Left cardiac atrium (tissue), 4 donors: ENCODE results near the gene PUM1. TPM values are rescaled to one million over a fixed set of nuclear protein-coding genes. Genes with fewer than 3 reads are reported as not detected.
"Not testable (repeated sequence)": the region's sequence is repeated elsewhere in the genome, so short reads cannot be mapped to it uniquely, and the experiment has no call there.

ENCODE experiments used
- ATAC-seq, 2 donors: fragments of 200-7000 bp; cut with Tn5 transposase; one replicate each; pipeline ENCODE4 v1.9.1; 2020; ENCODE audit warnings: mild to moderate bottlenecking in 2 of 2, moderate library complexity in 2 of 2
- DNase-seq: peaks from one replicate; pipeline ENCODE4 v3.0.0-alpha.2; 2020
- intact Hi-C, 2 donors: fragments of 100-400 bp; cut with DNase I; formaldehyde crosslinking; loops; one replicate each; pipeline versions ENCODE4 v1.14.1 to v1.15.1; 2022 to 2023
- long read RNA-seq: library from polyadenylated mRNA; unstranded; transcript quantifications from one replicate; pipeline ENCODE4 v2.0.0, GENCODE V29; 2021
- total RNA-seq, 2 donors: library from RNA; stranded (reverse); fragmentation: NEBNext Ultra II Directional; extraction: Animal tissue kit (Norgen Biotek cat#: 25700); gene quantifications; one replicate each; pipeline ENCODE4 v1.2.1, GENCODE V29; 2021
- donor health status: DM: no; HTN: yes; CAD: no.
- donor health status: DM: no; HTN: yes; CAD: no; lungs with severe emphysema.
- donor health status: DM: yes; HTN: yes; CAD: no.
- donor health status: Dilated cardiomyopathy.

Gene PUM1, protein sequence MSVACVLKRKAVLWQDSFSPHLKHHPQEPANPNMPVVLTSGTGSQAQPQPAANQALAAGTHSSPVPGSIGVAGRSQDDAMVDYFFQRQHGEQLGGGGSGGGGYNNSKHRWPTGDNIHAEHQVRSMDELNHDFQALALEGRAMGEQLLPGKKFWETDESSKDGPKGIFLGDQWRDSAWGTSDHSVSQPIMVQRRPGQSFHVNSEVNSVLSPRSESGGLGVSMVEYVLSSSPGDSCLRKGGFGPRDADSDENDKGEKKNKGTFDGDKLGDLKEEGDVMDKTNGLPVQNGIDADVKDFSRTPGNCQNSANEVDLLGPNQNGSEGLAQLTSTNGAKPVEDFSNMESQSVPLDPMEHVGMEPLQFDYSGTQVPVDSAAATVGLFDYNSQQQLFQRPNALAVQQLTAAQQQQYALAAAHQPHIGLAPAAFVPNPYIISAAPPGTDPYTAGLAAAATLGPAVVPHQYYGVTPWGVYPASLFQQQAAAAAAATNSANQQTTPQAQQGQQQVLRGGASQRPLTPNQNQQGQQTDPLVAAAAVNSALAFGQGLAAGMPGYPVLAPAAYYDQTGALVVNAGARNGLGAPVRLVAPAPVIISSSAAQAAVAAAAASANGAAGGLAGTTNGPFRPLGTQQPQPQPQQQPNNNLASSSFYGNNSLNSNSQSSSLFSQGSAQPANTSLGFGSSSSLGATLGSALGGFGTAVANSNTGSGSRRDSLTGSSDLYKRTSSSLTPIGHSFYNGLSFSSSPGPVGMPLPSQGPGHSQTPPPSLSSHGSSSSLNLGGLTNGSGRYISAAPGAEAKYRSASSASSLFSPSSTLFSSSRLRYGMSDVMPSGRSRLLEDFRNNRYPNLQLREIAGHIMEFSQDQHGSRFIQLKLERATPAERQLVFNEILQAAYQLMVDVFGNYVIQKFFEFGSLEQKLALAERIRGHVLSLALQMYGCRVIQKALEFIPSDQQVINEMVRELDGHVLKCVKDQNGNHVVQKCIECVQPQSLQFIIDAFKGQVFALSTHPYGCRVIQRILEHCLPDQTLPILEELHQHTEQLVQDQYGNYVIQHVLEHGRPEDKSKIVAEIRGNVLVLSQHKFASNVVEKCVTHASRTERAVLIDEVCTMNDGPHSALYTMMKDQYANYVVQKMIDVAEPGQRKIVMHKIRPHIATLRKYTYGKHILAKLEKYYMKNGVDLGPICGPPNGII
- total RNA-seq, result 10 to 100 TPM; 71.3 to 75.1 TPM
- long read RNA-seq, full-length matches to known transcripts, result 15 of 48 reads
- long read RNA-seq, partial matches to known transcripts, result 5 of 48 reads
- long read RNA-seq, other reads (novel, unspliced or antisense), result 28 of 48 reads

DNA sequence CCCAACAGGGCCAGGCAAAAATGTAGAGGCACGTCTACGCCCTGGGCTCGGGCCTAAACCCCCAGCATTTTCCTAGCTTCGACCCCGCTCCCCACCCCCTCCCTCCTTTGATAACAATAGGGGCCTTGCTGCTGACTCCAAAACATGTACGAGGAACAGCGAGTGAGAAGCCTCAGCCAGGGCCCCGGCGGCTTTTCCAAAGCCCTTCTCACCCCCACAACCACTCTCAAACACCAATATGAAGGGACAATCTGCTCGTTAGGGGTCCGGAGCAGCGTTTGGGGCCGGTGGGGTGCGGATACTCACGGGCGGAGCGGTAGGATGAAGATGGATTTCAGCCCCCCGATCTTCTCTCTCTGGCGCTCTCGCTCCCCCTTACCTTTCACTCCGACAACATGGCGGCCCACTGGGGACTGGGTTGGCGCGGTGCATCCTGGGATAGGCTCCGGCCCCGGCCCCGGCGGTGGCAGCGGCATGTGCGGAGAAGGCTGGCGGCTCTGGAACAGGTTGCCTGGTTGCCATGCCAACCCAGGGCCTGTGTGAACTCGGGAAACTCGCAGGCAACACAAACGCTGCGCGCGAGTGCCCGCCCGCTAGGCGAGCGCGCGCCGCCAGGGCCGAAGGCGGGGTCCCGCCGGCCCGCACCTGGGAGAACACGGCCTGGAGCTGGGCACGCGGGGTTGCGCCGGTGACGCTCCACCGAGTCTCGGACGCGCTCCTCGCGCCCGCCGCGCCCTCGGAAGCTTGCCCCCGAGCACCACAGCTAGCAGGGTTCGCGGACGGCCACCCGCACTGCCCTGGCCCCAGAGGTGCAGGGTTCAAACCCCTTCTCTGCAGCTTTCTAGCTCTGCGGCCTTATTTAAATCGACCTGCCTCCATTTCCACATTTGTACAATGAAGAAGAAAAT, at the start of gene PUM1:
Gene PUM1, minus strand, starts transcription at position 408 of the 908 bp plus-strand sequence. CDS start 6,151 bp downstream, outside the sequence.
- intact Hi-C loops, result loop anchor here in 1 of 2 donors (10.0 kb wide), 1 partner anchor 71 kb away; no protein-coding TSS in a partner anchor
- DNase-seq, result peak; percentile 99
- ATAC-seq, result peak; percentile 100

DNA sequence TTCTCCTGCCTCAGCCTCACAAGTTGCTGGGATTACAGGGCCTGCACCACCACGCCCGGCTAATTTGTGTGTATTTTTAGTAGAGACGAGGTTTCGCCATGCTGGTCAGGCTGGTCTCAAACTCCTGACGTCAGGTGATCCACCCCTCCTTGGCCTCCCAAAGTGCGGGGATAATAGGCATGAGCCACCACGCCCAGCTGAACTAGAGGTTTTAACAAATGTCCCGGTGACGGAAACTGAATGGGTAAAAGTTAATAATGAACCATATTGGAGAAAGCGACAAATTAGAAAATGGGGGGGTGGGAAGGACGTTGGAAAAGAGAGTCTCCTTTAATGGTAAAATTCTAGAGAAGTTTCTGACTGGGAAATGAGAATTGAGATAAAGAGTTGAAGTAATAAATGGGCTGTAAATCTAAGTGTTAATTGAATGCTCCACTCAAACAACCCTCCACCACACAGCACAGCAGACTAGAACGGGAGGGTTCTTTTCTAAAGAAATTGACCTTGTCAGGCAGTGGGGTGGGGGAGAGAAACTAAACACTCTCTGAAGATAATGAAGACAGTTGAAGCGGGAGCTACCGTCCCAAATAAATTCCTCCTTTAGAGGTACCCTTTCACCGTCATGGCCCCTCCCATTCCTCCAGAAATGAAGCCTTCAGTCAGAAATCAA, 46.9 kb upstream of the PUM1 start:
- intact Hi-C loops, result no loop called here
- DNase-seq (no peak), ATAC-seq (no peak)

DNA sequence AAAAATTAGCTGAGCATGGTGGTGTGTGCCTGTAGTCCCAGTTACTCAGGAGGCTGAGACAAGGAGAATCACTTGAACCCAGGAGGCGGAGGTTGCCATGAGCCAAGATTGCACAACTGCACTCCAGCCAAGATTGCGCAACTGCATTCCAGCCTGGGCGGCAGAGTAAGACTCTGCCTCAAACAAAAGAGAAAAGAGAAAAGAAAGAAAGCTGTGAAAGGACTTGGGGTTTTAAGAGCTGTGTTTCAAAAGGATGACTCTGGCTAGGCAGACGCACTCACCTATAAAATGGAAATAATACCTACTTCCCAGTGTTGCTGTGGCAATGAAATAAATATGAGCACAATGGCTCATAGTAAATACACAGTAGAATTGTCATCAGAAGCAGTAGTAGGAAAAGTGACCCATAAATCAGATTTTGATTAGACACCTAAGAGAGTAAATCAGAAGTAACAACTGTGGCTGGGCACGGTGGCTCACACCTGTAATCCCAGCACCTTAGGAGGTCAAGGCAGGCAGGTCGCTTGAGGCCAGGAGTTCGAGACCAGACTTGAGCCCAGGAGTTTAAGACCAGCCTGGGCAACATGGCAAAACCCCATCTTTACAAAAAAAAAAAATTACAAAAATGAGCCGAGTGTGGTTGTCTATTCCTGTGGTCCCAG, 45.9 kb upstream of the PUM1 start:
- intact Hi-C loops, result no loop called here
- DNase-seq (peak; percentile 57), ATAC-seq (peak in 1 of 2 donors; percentile 53)

DNA sequence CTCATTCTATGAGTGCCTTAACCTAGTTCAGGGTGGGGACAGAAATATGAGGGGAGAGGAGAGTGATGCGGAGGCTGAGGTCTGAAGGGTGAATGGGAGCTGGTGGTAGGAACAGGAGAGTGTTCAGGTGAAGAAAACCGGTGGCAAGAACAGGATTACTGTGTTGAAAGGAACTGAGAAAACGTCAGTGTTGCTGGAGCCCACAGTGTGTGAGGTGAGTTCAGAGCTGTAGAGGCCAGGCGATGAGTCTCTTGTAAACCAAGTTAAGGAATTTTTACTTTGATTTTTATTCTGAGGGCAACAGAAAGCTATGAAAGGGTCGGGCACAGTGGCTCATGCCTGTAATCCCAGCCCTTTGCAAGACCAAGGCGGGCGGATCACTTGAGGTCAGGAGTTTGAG, 45.3 kb upstream of the PUM1 start:
- ATAC-seq (no peak), DNase-seq (no peak)
- intact Hi-C loops, result no loop called here

DNA sequence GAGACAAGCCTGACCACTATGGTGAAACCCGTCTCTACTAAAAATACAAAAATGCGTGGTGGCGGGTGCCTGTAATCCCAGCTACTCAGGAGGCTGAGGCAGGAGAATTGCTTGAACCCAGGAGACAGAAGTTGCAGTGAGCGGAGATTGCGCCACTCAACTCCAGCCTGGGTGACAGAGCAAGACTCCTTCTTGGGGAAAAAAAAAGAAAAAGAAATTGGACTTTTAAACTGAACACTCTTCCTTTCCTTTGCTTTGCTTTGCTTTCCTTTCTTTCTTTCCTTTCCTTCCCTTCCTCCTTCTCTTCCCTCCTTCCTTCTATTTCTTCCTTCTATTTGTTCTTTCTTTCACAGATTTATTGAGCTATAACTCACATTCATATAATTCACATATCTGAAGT, 43.3 kb upstream of the PUM1 start:
- DNase-seq (no peak), ATAC-seq (no peak)
- intact Hi-C loops, result no loop called here

DNA sequence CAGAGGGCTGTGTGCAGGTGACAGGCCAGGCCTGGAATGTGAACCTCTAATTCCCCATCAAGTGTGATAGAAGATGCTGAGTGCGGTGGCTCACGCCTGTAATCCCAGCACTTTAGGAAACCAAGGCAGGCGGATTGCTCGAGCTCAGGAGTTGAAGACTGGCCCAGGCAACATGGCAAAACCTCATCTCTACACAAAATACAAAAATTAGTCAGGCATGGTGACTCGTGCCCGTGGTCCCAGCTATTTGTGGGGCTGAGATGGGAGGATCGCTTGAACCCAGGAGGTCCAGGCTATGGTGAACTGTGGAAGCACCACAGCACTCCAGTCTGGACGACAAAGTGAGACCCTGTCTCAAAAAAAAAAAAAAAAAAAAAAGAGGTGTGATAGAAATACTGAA, 40.1 kb upstream of the PUM1 start:
- DNase-seq (no peak), ATAC-seq (no peak)
- intact Hi-C loops, result no loop called here

DNA sequence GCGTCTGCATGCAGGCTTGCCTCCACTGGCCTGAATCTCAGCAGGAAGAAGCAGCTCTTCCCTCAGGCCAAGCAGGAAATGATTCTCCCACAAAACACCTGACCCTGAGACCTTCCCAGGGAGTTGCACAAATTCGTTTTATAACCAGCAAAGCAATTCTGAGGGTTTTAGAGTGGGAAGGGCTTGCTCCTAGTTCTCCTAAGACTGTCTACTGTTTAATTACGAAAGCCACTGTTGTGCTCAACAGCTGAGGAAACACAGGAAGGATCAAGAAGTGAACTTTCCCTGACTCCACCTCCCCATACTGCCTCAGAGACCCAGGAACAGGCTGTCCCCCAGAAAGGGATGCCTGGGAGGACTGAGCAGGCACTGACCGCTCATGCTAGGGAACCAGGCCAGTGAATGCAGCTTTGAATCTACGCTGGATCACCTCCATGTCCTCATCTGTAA, 37.0 kb upstream of the PUM1 start:
- ATAC-seq (peak in 1 of 2 donors; percentile 55), DNase-seq (no peak)
- intact Hi-C loops, result no loop called here

DNA sequence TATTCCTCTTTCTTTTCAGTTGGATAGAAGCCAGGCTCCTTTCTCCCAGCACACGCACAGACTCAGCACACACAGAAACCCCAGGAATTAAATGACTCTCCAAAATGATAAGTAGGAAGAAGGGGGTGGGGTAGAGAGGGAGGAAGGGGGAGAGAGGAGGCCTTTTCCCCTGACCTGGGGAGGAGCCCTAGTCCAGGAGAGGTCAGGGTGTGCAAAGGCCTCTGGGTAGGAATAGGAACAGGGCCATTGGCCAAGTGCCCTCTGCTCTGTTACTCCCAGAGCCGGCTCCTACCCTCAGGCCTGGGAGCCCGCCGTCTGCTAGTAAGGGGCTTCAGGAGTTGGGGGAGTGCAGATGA, 35.6 kb upstream of the PUM1 start:
- intact Hi-C loops, result no loop called here
- ATAC-seq, result peak; percentile 47 to 59
- DNase-seq, result no peak

DNA sequence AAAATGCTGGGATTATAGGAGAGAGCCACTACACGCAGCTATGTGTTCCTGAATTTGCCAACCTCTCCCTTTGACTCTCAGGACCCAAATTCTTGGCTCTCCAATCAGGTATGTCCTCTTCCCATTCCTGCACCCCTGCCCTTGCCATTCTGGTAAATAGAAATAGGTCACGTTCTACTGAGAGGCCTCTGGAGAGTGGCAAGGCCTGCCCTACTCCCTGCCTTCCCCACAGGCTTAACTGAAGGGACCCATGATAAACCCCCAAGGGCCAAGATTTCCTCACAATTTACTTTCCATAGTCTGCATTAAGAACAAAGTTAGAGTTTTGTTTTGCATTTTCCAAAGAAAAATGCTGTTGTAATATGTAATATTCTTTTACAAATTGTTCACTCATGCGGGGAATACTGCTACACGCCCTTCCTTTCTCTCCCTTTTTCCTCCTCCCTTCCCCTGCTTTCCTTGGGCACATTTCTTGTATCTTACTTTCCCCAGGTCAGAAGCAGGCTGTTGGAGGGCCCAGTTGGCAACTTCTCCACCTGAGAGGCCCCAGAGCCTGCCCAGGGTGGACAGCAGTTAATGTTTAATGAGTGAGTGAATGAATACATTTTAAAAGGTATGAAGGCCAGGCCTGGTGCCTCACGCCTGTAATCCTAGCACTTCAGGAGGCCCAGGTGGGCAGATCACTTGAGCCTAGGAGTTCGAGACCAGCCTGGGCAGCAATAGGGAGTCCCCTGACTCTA, 33.9 kb upstream of the PUM1 start:
- intact Hi-C loops, result no loop called here
- ATAC-seq (no peak), DNase-seq (no peak)

DNA sequence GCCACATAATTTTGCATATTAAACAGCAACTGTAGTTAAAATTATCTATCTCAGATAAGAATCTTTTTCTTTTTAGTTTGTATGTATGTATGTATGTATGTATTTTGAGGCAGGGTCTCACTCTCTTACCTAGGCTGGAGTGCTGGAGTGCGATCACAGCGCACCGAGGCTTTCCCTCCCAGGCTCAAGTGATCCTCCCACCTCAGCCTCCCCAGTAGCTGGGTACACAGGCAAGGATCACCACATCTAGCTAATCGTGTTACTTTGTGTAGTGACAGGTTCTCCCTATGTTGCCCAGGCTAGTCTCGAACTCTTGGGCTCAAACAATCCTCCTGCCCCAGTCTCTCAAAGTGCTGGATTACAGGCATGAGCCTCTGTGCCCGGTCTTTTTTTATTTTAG, 30.5 kb upstream of the PUM1 start:
- intact Hi-C loops, result no loop called here

DNA sequence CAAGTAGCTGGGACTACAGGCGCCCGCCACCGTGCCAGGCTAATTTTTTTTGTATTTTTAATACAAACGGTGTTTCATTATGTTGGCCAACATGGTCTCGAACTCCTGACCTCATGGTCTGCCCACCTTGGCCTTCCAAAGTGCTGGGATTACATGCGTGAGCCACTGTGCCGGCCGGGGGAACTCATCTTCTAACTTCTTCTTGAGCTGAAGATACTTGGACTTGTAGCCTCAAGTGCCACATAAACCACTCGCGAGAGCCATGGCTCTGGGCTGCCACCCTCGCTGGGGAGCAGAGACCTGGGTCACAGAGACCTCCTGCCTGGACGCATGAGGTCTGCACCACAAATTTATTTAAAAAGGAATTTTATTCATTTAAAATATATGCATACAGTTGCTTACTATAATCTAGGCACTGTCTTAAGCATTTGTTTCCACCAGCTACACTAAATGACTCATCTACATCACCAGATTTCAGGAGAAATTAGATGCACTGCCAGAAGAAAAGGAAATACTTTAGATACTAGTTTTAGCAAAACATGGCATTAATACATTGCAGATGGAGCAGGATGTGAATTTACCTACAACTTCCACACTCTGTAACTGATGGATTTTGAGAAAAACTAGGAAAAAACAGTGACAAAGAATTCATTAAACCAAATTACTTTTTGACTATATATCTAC, 29.9 kb upstream of the PUM1 start:
- intact Hi-C loops, result no loop called here
- ATAC-seq (no peak), DNase-seq (no peak)

More for the DNA sequence above, 30.5 kb upstream of the PUM1 start:
- ATAC-seq, result no peak
- DNase-seq, result no peak

DNA sequence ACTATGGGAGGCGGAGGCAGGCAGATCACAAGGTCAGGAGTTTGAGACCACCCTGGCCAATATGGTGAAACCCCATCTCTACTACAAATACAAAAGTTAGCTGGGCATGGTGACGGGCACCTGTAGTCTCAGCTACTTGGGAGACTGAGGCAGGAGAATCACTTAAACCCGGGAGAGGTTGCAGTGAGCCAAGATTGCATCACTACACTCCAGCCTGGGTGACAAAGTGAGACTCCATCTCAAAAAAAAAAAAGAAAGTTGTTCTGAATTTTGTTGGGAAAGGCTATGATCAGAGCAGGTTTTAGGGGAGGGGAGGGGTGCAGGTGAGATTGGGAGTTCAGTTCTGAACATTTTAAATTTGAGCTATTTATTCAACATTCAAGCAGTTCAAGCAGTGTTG, 22.6 kb upstream of the PUM1 start:
- DNase-seq, intact Hi-C loops, ATAC-seq: not testable (repeated sequence)

DNA sequence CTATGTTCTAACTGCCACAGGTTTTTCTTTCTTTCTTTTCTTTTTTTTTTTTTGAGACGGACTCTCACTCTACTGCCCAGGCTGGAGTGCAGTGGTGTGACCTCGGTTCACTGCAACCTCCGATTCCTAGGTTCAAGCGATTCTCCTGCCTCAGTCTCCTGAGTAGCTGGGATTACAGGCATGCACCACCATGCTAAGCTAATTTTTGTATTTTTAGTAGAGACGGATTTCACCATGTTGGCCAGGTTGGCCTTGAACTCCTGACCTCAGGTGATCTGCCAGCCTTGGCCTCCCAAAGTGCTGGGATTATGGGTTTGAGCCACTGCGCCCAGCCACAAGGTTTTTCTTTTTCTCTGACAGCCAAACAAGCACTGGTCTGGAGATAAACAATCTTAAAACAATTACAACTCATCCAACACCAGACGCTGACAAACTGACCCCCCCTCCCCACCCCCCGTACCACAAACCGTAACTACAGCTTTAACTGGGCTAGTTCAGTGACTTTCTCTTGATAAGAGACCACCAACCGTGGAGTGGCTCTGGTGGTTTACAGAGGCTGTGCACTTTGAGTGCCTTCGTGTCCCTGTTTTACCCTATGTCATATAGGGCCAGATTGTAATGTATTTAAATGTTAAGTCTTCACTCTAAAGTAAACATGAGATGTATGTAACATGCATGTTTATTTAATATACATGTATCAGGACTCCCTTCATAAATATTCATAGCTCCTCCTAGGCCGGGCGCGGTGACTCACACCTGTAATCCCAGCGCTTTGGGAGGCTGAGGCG, 19.5 kb upstream of the PUM1 start:
- intact Hi-C loops, result no loop called here
- ATAC-seq (no peak), DNase-seq (no peak)

DNA sequence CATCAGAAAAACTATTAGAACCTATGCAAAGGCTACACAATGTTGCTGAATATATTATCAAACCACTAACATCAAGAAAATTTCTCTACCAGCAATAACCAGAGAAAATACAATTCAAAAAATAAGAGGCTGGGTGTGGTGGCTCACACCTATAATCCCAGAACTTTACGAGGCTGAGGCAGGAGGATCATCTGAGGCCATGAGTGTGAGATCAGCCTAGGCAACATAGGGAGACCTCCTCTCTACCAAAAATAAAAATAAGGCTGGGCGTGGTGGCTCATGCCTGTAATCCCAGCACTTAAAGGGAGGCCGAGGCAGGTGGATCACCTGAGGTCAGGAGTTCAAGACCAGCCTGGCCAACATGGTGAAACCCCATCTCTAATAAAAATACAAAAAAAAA, 16.9 kb upstream of the PUM1 start:
- no peak for DNase-seq
- intact Hi-C loops, result no loop called here
- ATAC-seq, result no peak

DNA sequence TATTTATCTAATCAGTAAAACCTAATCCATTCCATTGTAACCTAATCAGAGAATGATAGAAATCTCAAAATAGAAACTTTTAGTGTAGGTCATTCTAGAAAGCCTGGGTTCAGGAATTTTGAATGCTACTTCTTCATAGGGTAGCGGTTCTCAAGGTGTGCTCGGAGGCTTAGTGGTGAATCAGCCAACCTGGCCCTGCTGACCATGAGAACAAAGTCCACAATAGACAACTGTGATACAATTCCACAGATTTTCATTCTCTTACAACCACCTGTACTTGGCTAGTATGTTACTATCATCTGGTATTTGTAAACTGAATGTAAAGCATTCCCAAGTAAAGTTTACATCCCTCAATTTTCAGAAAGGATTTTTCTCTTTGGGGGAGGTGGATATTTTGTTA, 7.5 kb upstream of the PUM1 start:
- ATAC-seq (no peak), DNase-seq (no peak)
- intact Hi-C loops, result no loop called here
